GM12878 (cell line): ENCODE results near the gene RPS6KA4. TPM values are rescaled to one million over a fixed set of nuclear protein-coding genes. Genes with fewer than 3 reads are reported as not detected.

Experiments
- ATAC-seq: fragments of 200-7000 bp; cut with Tn5 transposase; 3 replicates; pipeline ENCODE4 v1.9.1; 2020; ENCODE audit warnings: mild to moderate bottlenecking, moderate library complexity
- BruUV-seq: library from RNA; stranded (reverse); fragments of 400-500 nt; replicated peaks from 2 replicates; lab custom pipeline; 2021; lab: Mats Ljungman, UMichigan
- CTCF ChIA-PET: fragments of 300-600 bp; sonication (Branson Sonifier 250); formaldehyde crosslinking; extraction: SDS; loops from one replicate; lab custom pipeline; 2021; ENCODE audit warnings: inconsistent platforms; lab: Yijun Ruan, JAX
- POLR2A ChIA-PET: fragments of 350-600 bp; formaldehyde crosslinking; extraction: SDS; loops from one replicate; lab custom pipeline; 2021; ENCODE audit warnings: inconsistent platforms; lab: Charles Lee
- RAD21 ChIA-PET: fragments of 300-600 bp; sonication (Branson Sonifier 250); formaldehyde crosslinking; loops from one replicate; lab custom pipeline; 2023; ENCODE audit warnings: antibody characterized with exemption; ENCODE audit not compliant: unreplicated experiment; lab: Charles Lee
- SMC1A ChIA-PET: fragments of 300-600 bp; sonication (Branson Sonifier 250); formaldehyde crosslinking; loops from one replicate; lab custom pipeline; 2023; ENCODE audit not compliant: unreplicated experiment, uncharacterized antibody; lab: Charles Lee
- DNase-seq: peaks from one replicate; pipeline ENCODE4 v3.0.0-alpha.2; 2011; ENCODE audit warnings: low read depth, low spot score
- FAIRE-seq: peaks from 3 replicates; lab custom pipeline; 2011; peaks lifted over from hg19 to GRCh38; lab: Jason Lieb, UNC
- H2AFZ ChIP-seq: 2 replicates; pipeline ENCODE4 v1.6.0; 2011; ENCODE audit warnings: low read depth, low read length, control low read depth; ENCODE audit not compliant: control insufficient read depth
- H3K27ac ChIP-seq: 2 replicates; pipeline ENCODE4 v1.5.1; 2011; ENCODE audit warnings: control low read depth; ENCODE audit not compliant: control insufficient read depth, insufficient read depth
- H3K27me3 ChIP-seq, 2 experiments: replicated peaks in 1 of 2; 2 replicates each; pipeline versions ENCODE4 v1.6.0 to v1.6.1; 2011; ENCODE audit warnings: low read length in 1 of 2; ENCODE audit not compliant: control insufficient read depth in 2 of 2, insufficient read depth in 2 of 2
- H3K36me3 ChIP-seq, 2 experiments: 2 replicates each; pipeline ENCODE4 v1.5.1; 2011; ENCODE audit warnings: low read length in 1 of 2; ENCODE audit not compliant: control insufficient read depth in 2 of 2, insufficient read depth in 2 of 2
- H3K4me1 ChIP-seq: 2 replicates; pipeline ENCODE4 v1.6.1; 2011; ENCODE audit warnings: mild to moderate bottlenecking, low read length, moderate library complexity, mixed read lengths; ENCODE audit not compliant: control insufficient read depth, insufficient read depth
- H3K4me2 ChIP-seq: 2 replicates; pipeline ENCODE4 v1.6.0; 2011; ENCODE audit warnings: control low read depth; ENCODE audit not compliant: control insufficient read depth, insufficient read depth
- H3K4me3 ChIP-seq: fragments of 200-600 bp; sonication (generic); 2 replicates; pipeline ENCODE4 v1.5.1; 2016
- H3K79me2 ChIP-seq: 2 replicates; pipeline ENCODE4 v1.6.0; 2011; ENCODE audit warnings: low read length; ENCODE audit not compliant: control insufficient read depth, insufficient read depth
- H3K9ac ChIP-seq: 2 replicates; pipeline ENCODE4 v1.8.0; 2011; ENCODE audit warnings: low read length, control low read depth, mixed read lengths; ENCODE audit not compliant: control insufficient read depth, insufficient read depth
- H3K9me3 ChIP-seq: replicated peaks from 3 replicates; pipeline ENCODE4 v1.5.1; 2011; ENCODE audit warnings: mild to moderate bottlenecking, low read length; ENCODE audit not compliant: control insufficient read depth, insufficient read depth
- H4K20me1 ChIP-seq: 2 replicates; pipeline ENCODE4 v1.6.0; 2011; ENCODE audit not compliant: control insufficient read depth, insufficient read depth
- BCLAF1 ChIP-seq: fragments of 450-650 bp; IDR thresholded peaks from 2 replicates; pipeline ENCODE4 v1.6.1; 2017; ENCODE audit warnings: antibody characterized with exemption, mild to moderate bottlenecking, moderate library complexity
- BHLHE40 ChIP-seq, 2 experiments: fragments of 450-650 bp in 1 of 2; IDR thresholded peaks; 2 replicates each; pipeline ENCODE4 v1.6.1; 2011 to 2017; ENCODE audit warnings: low read depth in 2 of 2, borderline replicate concordance in 1 of 2, improper control_type of control experiment in 1 of 2, low read length in 1 of 2, mild to moderate bottlenecking in 1 of 2
- BRCA1 ChIP-seq: IDR thresholded peaks from 2 replicates; pipeline ENCODE4 v1.6.1; 2011; ENCODE audit warnings: low read depth, low read length, improper control_type of control experiment
- HDGF ChIP-seq: fragments of 450-650 bp; IDR thresholded peaks from 2 replicates; pipeline ENCODE4 v1.6.1; 2016; ENCODE audit warnings: antibody characterized with exemption
- IRF5 ChIP-seq: fragments of 450-650 bp; IDR thresholded peaks from 2 replicates; pipeline ENCODE4 v1.6.1; 2017; ENCODE audit warnings: borderline replicate concordance
- NKRF ChIP-seq: fragments of 450-650 bp; conservative IDR thresholded peaks from 2 replicates; pipeline ENCODE4 v1.6.1; 2017; ENCODE audit warnings: mild to moderate bottlenecking, moderate library complexity
- SREBF1 ChIP-seq: IDR thresholded peaks from 2 replicates; pipeline ENCODE4 v1.6.1; 2012; ENCODE audit warnings: mild to moderate bottlenecking, low read length
- STAT3 ChIP-seq: IDR thresholded peaks from 2 replicates; pipeline ENCODE4 v1.6.1; 2011; ENCODE audit warnings: low read depth, low read length, improper control_type of control experiment
- USF2 ChIP-seq: IDR thresholded peaks from 2 replicates; pipeline ENCODE4 v1.6.1; 2011; ENCODE audit warnings: low read depth, low read length, improper control_type of control experiment, borderline replicate concordance
- ZNF592 ChIP-seq: fragments of 450-650 bp; IDR thresholded peaks from 2 replicates; pipeline ENCODE4 v1.6.1; 2017; ENCODE audit warnings: mild to moderate bottlenecking, moderate library complexity
- WGBS: methylation state at CpG from one replicate; pipeline ENCODE4 v1.1.6; 2016; ENCODE audit warnings: low lambda C conversion rate; ENCODE audit not compliant: insufficient replicate concordance, insufficient coverage; ENCODE audit errors: missing lambda C conversion rate; 5-methylcytosine and 5-hydroxymethylcytosine counted together
- in situ Hi-C: fragments of 300-500 bp; cut with MboI; formaldehyde crosslinking; loops from 9 replicates; pipeline ENCODE4 v1.14.3; 2018; ENCODE audit warnings: mixed read lengths
- intact Hi-C: fragments of 100-400 bp; cut with micrococcal nuclease; formaldehyde crosslinking; loops from one replicate; pipeline ENCODE4 v1.14.2; 2022; ENCODE audit not compliant: unreplicated experiment
- polyA plus RNA-seq, 11 experiments: library from polyadenylated mRNA; depleted of rRNA in 4 of 11; unstranded in 6 of 11; stranded (reverse) in 5 of 11; fragments of >200 nt; fragmentation: Nextera tagmentation in 4 of 11; fragmentation: Illumina TruSeq in 1 of 11; extraction: Ambion mirVana in 4 of 11; extraction: Trizol in 1 of 11; gene quantifications; 1 replicate in 1 of 11; 2 replicates in 10 of 11; pipeline versions ENCODE4 v1.2.1 to v1.2.3, GENCODE V29; 2011 to 2016; ENCODE audit warnings: inconsistent platforms in 2 of 11, missing spikeins in 2 of 11, low read depth in 1 of 11
- total RNA-seq, 4 experiments: library from RNA; depleted of rRNA in 3 of 4; stranded (reverse); fragments of >200 nt in 3 of 4; fragmentation: Illumina TruSeq in 1 of 4; extraction: Trizol in 1 of 4; gene quantifications; 2 replicates each; pipeline versions ENCODE4 v1.2.1 to v1.2.3, GENCODE V29; 2013 to 2021

RPS6KA4 gene
- total and polyA plus RNA-seq, 10 of the 15 experiments (the other 5 are each of a cell fraction or from before 2014, with no cell fraction given), result 0.34 to 32.6 (median 11.3) TPM

- no peaks in the 10 kb centered on the region for H3K27me3 ChIP-seq
- POLR2A ChIA-PET, result interaction anchor here (3.2 kb wide), 1 partner anchor 24 kb away, joined by 37 read pairs; the partner anchor contains the start of gene CCDC88B
- intact Hi-C loops (loop anchor here (5.0 kb wide), 1 partner anchor 42 kb away; the partner anchor contains the start of gene RPS6KA4), in situ Hi-C loops (no loop called here)
- H3K27ac ChIP-seq, result no peak overlapping the region
- H3K9ac ChIP-seq, result no peak overlapping the region
- no peak overlapping the region for H3K4me3 ChIP-seq
- CTCF ChIA-PET, result interaction anchor here (5.5 to 5.9 kb wide), 2 partner anchors 21 to 39 kb away, joined by 143 to 228 read pairs; partner anchors contain the start of gene CCDC88B
- ATAC-seq (no peak), DNase-seq (no peak), FAIRE-seq (no peak)
- no peaks in the 10 kb centered on the region for H3K9me3 ChIP-seq
- H3K36me3 ChIP-seq, result peaks cover 0 to 8% of the 10 kb centered on the region in 2 experiments; a peak in 3 of 4 replicates
- peaks cover 28% of the 10 kb centered on the region for H3K79me2 ChIP-seq
- BruUV-seq, result no TSS peak
- no peak overlapping the region for H3K4me2 ChIP-seq
- 97% methylated on average over 24 of the region's 24 CpGs for WGBS
- RAD21 ChIA-PET, result interaction anchor here (5.6 kb wide), 1 partner anchor 42 kb away, joined by 176 read pairs; the partner anchor contains the start of gene RPS6KA4
- no peak overlapping the region for H2AFZ ChIP-seq
- H3K4me1 ChIP-seq, result peaks cover 9% of the 10 kb centered on the region
- SMC1A ChIA-PET, result no interaction called here
- no peaks in the 10 kb centered on the region for H4K20me1 ChIP-seq
- TF ChIP-seq USF2, result no peak
- no peak for TF ChIP-seq IRF5
- TF ChIP-seq BRCA1, result no peak
- no peak for TF ChIP-seq HDGF
- TF ChIP-seq ZNF592, result no peak
- no peak for TF ChIP-seq BHLHE40 (IDR thresholded peaks at IDR 0.05; ENCODE audit: borderline replicate concordance in 1 of 2, low read depth in 2 of 2, low read length in 1 of 2)
- no peak for TF ChIP-seq BCLAF1
- no peak for TF ChIP-seq STAT3
- no peak for TF ChIP-seq NKRF
- TF ChIP-seq SREBF1, result no peak
Observed at GRCh38 chr11:64314805-64315561, 44.0 kb upstream of the RPS6KA4 start.
